ENCODE data around the gene COL18A1. TPM values are rescaled to one million over a fixed set of nuclear protein-coding genes. Genes with fewer than 3 reads are reported as not detected.
A peak's percentile ranks its signal among the peaks of the same experiment; 100 is the strongest.

The COL18A1 gene
- total RNA-seq, 1 donor from 2014 or later: 515 TPM

- H3K9me3 Mint-ChIP-seq (ENCODE audit: unreplicated experiment): no peaks in the 10 kb centered on the region
- no peak overlapping the region for H3K27ac Mint-ChIP-seq (ENCODE audit: unreplicated experiment)
- peaks cover 8% of the 10 kb centered on the region for H3K4me1 Mint-ChIP-seq (ENCODE audit: unreplicated experiment)
- DNase-seq (ENCODE audit: extremely low spot score, unreplicated experiment): peak; percentile 82
- H3K4me3 Mint-ChIP-seq (ENCODE audit: unreplicated experiment): no peak overlapping the region
- H3K27me3 Mint-ChIP-seq (ENCODE audit: unreplicated experiment): no peaks in the 10 kb centered on the region
- TF ChIP-seq CTCF (IDR thresholded peaks at IDR 0.05): no peak
- H3K36me3 Mint-ChIP-seq (ENCODE audit: unreplicated experiment): no peaks in the 10 kb centered on the region
These were observed 134.3 kb downstream of the COL18A1 start for GRCh38 chr21:45539046-45539795.

DNA sequence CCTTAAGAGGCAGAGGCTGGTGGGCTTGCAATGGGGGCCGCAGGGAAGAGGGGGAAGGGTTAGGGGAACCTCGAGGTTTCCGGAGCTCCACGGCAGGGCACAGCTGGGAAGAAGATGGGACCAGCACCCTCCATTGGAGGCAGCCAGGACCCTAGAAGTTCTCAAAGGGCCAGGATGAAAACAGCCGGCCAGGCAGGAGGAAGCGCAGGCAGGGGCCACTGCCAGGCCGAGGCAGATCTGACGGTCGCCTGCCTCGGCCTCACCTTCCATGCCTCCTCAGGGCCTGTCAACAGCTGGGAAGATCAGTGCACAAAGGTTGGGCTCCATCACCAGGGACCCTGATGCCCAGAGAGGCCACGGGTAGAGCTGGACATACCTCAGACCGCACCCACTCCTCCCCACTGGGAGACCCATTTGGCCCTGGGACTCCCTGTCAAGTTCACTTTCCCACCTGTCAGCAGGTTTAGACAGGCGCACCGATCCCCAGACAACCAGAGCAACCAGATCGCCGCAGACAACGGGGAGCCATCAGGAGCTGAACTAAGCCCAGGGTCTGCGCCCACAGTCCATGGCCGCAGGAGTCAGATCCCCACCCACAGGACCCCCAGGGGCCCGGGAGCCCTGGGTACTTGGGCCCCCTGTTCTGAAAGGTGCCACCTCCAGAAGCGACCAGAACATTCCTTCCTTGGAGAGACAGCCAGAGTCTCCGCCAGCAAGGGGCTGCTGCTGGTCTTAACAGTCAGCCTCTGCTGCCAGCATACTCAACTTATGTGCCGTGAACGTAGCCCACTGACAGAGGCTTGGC, 135.0 kb downstream of the COL18A1 start:
- Mint-ChIP-seq H3K9me3 (ENCODE audit: unreplicated experiment) (no peaks in the 10 kb centered on the region), H3K27ac (ENCODE audit: unreplicated experiment) (no peak overlapping the region), H3K36me3 (ENCODE audit: unreplicated experiment) (no peaks in the 10 kb centered on the region), H3K4me1 (ENCODE audit: unreplicated experiment) (peaks cover 8% of the 10 kb centered on the region), H3K27me3 (ENCODE audit: unreplicated experiment) (no peaks in the 10 kb centered on the region), H3K4me3 (ENCODE audit: unreplicated experiment) (no peak overlapping the region)
- TF ChIP-seq CTCF (IDR thresholded peaks at IDR 0.05): no peak
- DNase-seq (ENCODE audit: extremely low spot score, unreplicated experiment): peak; percentile 74

GRCh38 chr21:45540601-45540970, 135.6 kb downstream of the COL18A1 start:
- peak overlapping the region; percentile 66 for H3K4me3 Mint-ChIP-seq (ENCODE audit: unreplicated experiment)
- peaks cover 8% of the 10 kb centered on the region for H3K4me1 Mint-ChIP-seq (ENCODE audit: unreplicated experiment)
- no peak overlapping the region for H3K27ac Mint-ChIP-seq (ENCODE audit: unreplicated experiment)
- no peaks in the 10 kb centered on the region for H3K36me3 Mint-ChIP-seq (ENCODE audit: unreplicated experiment)
- TF ChIP-seq CTCF (IDR thresholded peaks at IDR 0.05): no peak
- peak; percentile 62 for DNase-seq (ENCODE audit: extremely low spot score, unreplicated experiment)
- no peaks in the 10 kb centered on the region for H3K9me3 Mint-ChIP-seq (ENCODE audit: unreplicated experiment)
- H3K27me3 Mint-ChIP-seq (ENCODE audit: unreplicated experiment): no peaks in the 10 kb centered on the region

GRCh38 chr21:45541221-45542039, 136.5 kb downstream of the COL18A1 start:
- Mint-ChIP-seq H3K27me3 (ENCODE audit: unreplicated experiment) (no peaks in the 10 kb centered on the region), H3K4me1 (ENCODE audit: unreplicated experiment) (peaks cover 8% of the 10 kb centered on the region), H3K36me3 (ENCODE audit: unreplicated experiment) (no peaks in the 10 kb centered on the region), H3K4me3 (ENCODE audit: unreplicated experiment) (peak overlapping the region; percentile 66), H3K27ac (ENCODE audit: unreplicated experiment) (no peak overlapping the region), H3K9me3 (ENCODE audit: unreplicated experiment) (no peaks in the 10 kb centered on the region)
- peak; percentile 85 for DNase-seq (ENCODE audit: extremely low spot score, unreplicated experiment)
- TF ChIP-seq CTCF (IDR thresholded peaks at IDR 0.05): no peak

All from osteocyte (in vitro differentiated cells).